IPS-NIHi7 (cell line): ENCODE data around the gene MCCC2.
"Not testable (repeated sequence)": the region's sequence is repeated elsewhere in the genome, so short reads cannot be mapped to it uniquely, and the experiment has no call there.

Experiments
- DNase-seq: peaks from one replicate; pipeline ENCODE4 v3.0.0; 2012; ENCODE audit warnings: mixed read lengths; ENCODE audit errors: extremely low spot score

The MCCC2 gene

GRCh38 chr5:71597001-71597400 is 9.9 kb downstream of the MCCC2 start:
- no peak for DNase-seq

GRCh38 chr5:71600783-71601182 is 13.6 kb downstream of the MCCC2 start:
- no peak for DNase-seq

GRCh38 chr5:71601222-71602026 is 14.3 kb downstream of the MCCC2 start:
- peak; percentile 78 for DNase-seq

DNA sequence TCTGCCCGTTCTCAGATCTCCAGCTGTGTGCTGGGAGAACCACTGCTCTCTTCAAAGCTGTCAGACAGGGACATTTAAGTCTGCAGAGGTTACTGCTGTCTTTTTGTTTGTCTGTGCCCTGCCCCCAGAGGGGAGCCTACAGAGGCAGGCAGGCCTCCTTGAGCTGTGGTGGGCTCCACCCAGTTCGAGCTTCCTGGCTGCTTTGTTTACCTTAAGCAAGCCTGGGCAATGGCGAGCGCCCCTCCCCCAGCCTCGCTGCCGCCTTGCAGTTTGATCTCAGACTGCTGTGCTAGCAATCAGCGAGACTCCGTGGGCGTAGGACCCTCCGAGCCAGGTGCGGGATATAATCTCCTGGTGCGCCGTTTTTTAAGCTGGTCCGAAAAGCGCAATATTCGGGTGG is 22.8 kb downstream of the MCCC2 start:
- not testable (repeated sequence) for DNase-seq

DNA sequence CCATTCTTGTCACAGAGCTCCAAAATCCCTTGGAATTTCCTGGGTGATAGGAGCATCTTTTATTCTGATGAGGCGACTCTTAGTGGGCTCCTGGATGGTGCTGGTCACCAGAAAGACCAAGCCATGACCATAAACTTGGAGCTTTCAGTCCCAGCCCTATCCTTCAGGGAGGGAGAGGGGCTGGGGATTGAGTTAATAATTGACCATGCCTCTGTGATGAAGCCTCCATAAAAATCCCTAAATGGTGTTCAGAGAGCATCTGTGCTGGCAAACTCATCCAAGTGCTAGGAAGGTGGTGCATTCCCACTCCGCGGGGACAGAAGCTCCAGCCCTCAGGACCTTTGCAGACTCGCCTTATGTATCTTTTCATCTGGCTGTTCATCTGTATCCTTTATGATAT is 28.7 kb downstream of the MCCC2 start:
- DNase-seq = no peak

DNA sequence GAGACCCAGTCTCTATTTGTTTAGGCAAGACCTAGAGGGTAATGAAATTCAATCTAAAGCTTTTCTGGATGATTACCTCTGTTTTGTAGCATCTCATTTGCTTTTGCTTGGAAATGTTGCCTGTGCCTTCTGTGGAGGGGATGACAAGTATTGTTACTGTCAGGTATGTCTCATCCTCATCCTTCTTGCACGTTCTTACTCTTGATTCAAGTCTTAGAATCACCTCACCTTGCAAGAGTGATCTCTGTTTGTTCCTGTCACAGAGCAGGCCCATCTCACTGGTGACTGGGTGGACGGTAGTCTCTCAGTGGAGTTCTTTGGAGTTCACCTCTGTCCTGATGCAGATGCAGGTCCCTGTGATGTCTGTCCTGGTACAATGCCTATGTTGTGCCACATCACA is 33.5 kb downstream of the MCCC2 start:
- no peak for DNase-seq

DNA sequence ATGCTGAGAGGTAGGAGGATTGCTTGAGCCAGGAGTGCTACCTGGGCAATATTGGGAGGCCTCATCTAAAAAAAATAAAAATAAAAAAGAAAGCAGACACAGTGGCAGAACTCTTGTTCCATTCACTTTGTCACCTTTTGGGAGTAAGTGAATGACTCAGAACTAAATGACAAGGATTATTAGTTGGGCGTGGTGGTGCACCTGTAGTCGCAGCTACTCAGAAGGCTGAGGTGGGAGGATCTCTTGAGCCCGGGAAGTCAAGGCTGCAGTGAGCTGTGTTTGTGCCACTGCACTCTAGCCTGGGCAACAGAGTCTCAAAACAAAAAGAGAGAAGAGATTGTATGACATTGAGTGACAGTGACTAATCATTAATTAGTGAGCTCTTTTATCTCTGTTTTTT is 34.1 kb downstream of the MCCC2 start:
- no peak for DNase-seq

GRCh38 chr5:71621741-71622140 is 34.6 kb downstream of the MCCC2 start:
- no peak for DNase-seq

DNA sequence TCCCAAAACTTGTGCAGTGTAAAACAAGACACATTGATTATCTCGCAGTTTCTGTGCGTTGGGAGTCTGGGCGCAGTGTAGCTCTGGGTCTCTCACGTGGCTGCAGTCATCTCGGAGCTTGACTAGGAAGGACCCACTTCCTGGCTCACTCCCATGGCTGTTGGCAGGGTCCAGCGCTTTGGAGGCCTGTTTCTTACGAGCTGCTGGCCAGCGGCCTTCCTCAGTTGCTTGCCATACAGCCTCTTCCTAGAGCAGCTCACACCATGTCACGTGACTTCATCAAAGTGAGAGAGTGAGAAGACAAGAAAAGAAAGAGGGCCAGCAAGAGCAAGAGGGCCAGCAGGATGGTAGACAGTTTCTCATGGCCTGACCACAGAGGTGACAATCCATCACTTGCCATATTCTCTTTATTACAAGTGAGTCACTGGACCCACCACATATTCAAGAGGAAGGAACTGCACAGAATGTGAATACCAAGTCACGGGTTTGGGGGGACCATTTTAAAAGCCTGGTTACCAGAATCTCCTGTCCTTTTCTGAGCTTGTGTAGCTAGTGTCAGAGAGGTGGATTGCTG is 36.2 kb downstream of the MCCC2 start:
- DNase-seq = no peak

GRCh38 chr5:71629950-71630349 is 42.8 kb downstream of the MCCC2 start:
- DNase-seq = no peak

DNA sequence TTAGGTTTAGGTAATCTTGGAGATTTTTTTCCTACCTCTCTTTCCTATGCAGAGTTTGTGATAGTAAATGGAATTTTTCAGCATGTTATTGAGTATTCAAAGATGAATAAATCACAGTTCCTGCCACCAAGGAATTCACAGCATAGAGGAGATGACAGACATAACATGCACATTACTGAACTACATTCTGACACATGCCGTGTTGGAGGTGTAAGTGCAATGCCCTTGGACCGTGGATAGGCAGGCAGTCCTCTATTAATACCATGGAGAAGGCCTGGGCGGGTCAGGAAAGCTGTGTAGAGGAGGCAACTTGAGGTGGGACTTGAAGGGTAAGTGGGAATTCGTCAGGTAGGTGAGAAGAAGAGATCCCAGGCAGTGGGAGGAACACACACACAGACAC is 43.9 kb downstream of the MCCC2 start:
- DNase-seq = no peak

DNA sequence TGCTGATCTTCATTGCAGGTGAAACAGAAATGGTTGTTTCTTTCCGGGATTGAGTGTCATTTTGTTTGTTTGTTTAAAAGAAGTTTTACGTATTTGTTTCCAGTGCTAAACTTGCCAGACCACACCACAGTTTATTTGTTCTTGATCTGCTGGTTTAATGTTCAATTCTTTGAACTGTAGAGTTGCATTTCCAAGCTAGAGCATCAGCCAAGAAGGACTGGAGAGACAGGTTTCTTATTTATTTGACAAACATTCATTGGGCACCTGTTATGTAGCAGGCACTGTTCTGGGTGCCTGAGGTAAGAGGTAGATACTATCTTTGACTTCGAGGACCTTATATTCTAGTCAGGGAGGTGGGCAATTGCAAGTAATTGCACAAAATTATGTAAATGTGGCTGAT is 45.0 kb downstream of the MCCC2 start:
- DNase-seq = no peak

DNA sequence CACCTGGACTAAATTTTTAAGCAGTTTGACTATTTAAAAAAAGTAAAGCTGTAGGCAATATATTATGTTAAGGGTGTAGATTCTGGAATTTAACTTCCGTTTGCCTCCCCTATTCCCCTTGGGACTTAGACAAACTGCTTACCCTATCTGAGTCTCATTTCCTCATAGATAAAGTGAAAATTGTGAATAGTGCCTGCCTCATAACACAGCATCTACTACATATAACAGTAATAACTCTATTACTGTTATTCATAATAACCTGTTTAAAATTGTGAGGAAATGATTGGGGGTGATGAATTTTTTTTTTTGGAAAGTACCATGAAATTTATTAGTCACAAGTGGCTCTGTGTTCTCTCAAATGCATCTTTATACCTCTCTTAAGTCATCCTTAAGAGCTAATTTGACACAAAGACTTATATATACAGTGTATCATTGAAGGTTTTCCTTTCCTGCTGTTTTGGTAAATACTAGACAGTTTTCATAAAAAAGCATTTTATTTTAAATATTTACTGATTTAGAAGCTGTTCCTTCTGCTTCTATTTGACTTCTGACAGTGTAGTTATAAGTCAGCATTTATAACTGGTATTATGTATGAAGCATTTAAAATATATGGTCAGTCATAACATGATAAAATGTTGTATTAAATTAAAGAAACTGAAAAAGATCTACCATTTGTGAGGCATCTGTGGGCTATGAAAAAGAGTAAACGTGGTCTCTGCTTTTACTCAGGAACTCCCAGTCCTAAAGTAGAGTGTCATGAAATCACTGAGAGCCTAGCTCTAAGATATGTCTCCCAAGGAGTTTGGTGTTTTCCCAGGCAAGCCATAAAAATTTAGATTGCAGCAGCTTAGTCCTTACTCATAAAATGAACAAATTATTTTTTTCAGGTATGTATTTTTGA is 46.4 kb downstream of the MCCC2 start:
- DNase-seq = no peak

DNA sequence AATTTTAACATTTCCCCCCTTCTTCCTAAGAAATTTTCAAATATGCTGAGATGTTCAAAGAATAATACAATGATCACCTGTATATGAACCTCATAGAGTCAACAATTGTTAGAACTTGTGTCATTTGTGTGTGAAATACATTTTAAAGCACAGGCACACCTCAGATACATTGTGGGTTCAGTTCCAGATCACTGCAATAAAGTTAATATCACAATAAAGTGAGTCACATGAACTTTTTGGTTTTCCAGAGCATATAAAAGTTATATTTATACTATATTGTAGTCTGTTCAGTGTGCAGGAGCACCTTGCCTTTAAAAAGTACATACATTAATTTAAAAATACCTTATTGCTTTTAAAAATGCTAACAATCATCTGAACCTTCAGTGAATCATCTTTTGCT is 50.0 kb downstream of the MCCC2 start:
- no peak for DNase-seq

DNA sequence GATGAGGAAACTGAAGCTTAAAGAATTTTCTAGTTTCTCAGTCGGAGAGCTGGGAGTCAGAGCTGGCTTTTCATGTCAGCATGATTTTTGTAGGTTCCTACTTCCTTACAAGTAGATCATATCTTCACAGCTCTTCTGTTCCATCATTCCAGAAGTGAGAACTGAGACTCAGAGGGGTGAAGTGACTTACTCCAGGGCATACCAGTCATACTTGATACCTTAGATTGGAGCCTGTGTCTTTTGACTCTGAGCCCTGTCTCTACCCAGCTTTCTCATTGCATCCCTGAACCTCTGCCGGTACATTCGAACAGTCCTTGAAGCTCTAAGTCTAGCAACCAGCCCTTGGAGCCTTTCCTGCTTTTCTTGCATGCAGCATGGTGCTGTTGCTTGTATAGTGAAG is 53.3 kb downstream of the MCCC2 start:
- no peak for DNase-seq

- DNase-seq = no peak
These were observed 57.9 kb downstream of the MCCC2 start for GRCh38 chr5:71645030-71645429.

DNA sequence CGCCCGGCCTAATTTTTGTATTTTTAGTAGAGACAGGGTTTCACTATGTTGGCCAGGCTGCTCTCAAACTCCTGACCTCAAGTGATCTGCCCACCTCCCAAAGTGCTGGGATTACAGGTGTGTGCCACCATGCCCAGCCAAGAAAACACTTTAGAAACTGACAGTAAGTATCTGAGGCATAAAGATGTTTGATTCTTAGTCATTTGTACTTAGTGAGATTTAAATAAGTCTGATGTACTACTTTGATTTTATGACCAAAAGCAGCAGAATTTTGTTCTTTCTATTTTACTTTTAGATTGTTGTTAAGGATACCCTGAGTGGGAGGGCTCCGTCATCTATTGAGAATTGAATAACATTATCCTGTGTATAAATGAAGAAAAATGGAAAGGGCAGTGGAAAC is 63.8 kb downstream of the MCCC2 start:
- not testable (repeated sequence) for DNase-seq

DNA sequence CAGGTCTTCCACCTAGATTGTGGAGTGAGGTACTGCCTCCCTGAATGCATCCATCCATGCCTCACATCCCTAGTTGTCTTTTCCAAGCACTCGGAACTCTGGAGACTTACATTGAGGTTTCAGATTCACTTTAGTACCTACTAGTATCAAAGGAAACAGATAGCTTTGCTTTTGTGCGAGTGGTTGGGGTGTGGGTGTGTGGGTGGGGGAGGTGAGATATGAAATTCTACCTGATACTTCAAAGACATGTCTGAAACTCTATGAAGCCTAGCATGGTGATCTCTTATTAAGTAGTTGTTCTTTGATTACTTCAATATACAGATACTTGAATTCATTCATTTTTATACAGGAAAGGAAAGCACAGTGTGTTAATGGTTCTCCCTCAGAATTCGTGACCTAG is 64.4 kb downstream of the MCCC2 start:
- DNase-seq = no peak

- no peak for DNase-seq
These were observed 65.2 kb downstream of the MCCC2 start for GRCh38 chr5:71652349-71652748.

- DNase-seq = no peak
These were observed 65.8 kb downstream of the MCCC2 start for GRCh38 chr5:71652803-71653543.

DNA sequence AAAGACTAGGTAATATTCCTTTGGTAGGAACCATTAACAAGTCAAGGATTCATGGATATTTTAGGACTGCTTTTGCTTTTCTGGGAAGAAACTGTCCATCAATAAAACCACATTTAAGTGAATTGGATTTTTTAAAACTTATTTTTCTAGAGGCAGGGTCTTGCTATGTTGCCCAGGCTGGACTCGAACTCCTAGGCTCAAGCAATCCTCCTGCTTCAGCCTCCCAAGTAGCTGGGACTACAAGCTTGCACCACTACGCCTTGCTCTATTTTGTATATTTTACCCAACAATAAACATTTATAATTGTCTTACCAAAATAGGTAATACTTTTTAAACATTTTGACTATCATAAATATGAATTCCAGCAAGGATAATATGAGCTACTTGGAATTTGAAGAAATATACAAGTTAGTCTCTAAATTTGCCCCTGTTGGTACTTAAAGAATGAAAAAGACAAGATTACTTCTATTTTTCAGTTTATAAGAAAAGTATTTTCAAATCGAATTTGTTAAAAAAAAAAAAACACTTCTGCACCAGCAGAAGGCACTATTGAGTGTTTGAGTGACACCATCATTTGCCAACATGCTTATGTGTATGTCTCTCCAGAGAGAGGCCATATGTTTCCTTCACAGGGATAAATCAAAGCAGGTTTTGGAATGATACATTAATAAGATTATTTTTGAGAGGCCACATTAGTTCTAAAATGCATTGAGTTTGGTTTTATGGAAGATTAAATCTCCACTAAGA is 71.9 kb downstream of the MCCC2 start:
- DNase-seq = no peak
